HepG2 (cell line): Measurements from ENCODE around the gene ACSM2A. TPM values are rescaled to one million over a fixed set of nuclear protein-coding genes. Genes with fewer than 3 reads are reported as not detected.

Source experiments
- ATF7 ChIP-seq, 2 experiments: fragments of 450-650 bp in 1 of 2; sonication (generic) in 1 of 2; formaldehyde crosslinking in 1 of 2; IDR thresholded peaks; 2 replicates each; pipeline versions ENCODE4 v1.4.0 to v1.6.1; 2016 to 2020; ENCODE audit warnings: antibody characterized with exemption in 1 of 2, mild to moderate bottlenecking in 1 of 2, missing genetic modification reagents in 1 of 2
- EEA1 ChIP-seq: sonication (generic); formaldehyde crosslinking; IDR thresholded peaks from 2 replicates; pipeline ENCODE4 v1.5.1; 2020; ENCODE audit warnings: mild to moderate bottlenecking, missing genetic modification reagents, borderline replicate concordance
- MED1 ChIP-seq: sonication (generic); formaldehyde crosslinking; IDR thresholded peaks from 2 replicates; pipeline ENCODE4 v1.4.0; 2020; ENCODE audit warnings: missing genetic modification reagents
- MLXIP ChIP-seq: sonication (generic); formaldehyde crosslinking; IDR thresholded peaks from 2 replicates; pipeline ENCODE4 v1.9.0; 2021; ENCODE audit warnings: missing genetic modification reagents, borderline replicate concordance
- PHF5A ChIP-seq: IDR thresholded peaks from one replicate; pipeline ENCODE4 v1.6.1; 2018; ENCODE audit warnings: low read depth, missing genetic modification reagents; ENCODE audit not compliant: unreplicated experiment
- POGK ChIP-seq: sonication (generic); formaldehyde crosslinking; conservative IDR thresholded peaks from 2 replicates; pipeline ENCODE4 v1.8.0; 2022; ENCODE audit warnings: mild to moderate bottlenecking, moderate library complexity, missing genetic modification reagents
- POGZ ChIP-seq: sonication (generic); formaldehyde crosslinking; IDR thresholded peaks from 2 replicates; pipeline ENCODE4 v1.4.0; 2020; ENCODE audit warnings: mild to moderate bottlenecking, missing genetic modification reagents
- PRPF4 ChIP-seq: fragments of 200-400 bp; formaldehyde crosslinking; IDR thresholded peaks from 2 replicates; pipeline ENCODE4 v1.6.1; 2016; ENCODE audit warnings: low read length, low read depth; ENCODE audit not compliant: poor library complexity, severe bottlenecking
- SIX1 ChIP-seq: sonication (generic); formaldehyde crosslinking; IDR thresholded peaks from 2 replicates; pipeline ENCODE4 v1.4.0; 2020; ENCODE audit warnings: missing genetic modification reagents, borderline replicate concordance
- SPEN ChIP-seq: sonication (generic); formaldehyde crosslinking; IDR thresholded peaks from 2 replicates; pipeline ENCODE4 v1.5.1; 2020; ENCODE audit warnings: low read depth, mild to moderate bottlenecking, missing genetic modification reagents
- TSC22D2 ChIP-seq: sonication (generic); formaldehyde crosslinking; IDR thresholded peaks from 2 replicates; pipeline ENCODE4 v1.5.1; 2020; ENCODE audit warnings: missing genetic modification reagents, mild to moderate bottlenecking, borderline replicate concordance
- U2AF2 ChIP-seq: fragments of 200-400 bp; formaldehyde crosslinking; IDR thresholded peaks from 2 replicates; pipeline ENCODE4 v1.6.1; 2017; ENCODE audit warnings: low read depth, mild to moderate bottlenecking, low read length
- USF2 ChIP-seq, 2 experiments: sonication (generic) in 1 of 2; formaldehyde crosslinking in 1 of 2; IDR thresholded peaks; 2 replicates each; pipeline versions ENCODE4 v1.5.1 to v1.6.1; 2011 to 2020; ENCODE audit warnings: borderline replicate concordance in 1 of 2, low read depth in 1 of 2, low read length in 1 of 2, mild to moderate bottlenecking in 1 of 2, missing genetic modification reagents in 1 of 2, moderate library complexity in 1 of 2
- ZBTB43 ChIP-seq: sonication (generic); formaldehyde crosslinking; conservative IDR thresholded peaks from 2 replicates; pipeline ENCODE4 v1.4.0; 2020; ENCODE audit warnings: missing genetic modification reagents
- ZFP41 ChIP-seq: sonication (generic); formaldehyde crosslinking; IDR thresholded peaks from 2 replicates; pipeline ENCODE4 v1.4.0; 2020; ENCODE audit warnings: mild to moderate bottlenecking, missing genetic modification reagents, borderline replicate concordance
- ZNF431 ChIP-seq: sonication (generic); formaldehyde crosslinking; IDR thresholded peaks from 2 replicates; pipeline ENCODE4 v1.9.0; 2022; ENCODE audit warnings: missing genetic modification reagents, low read depth, mild to moderate bottlenecking, borderline replicate concordance
- ZNF784 ChIP-seq: sonication (generic); formaldehyde crosslinking; IDR thresholded peaks from 2 replicates; pipeline ENCODE4 v1.5.1; 2020; ENCODE audit warnings: missing genetic modification reagents, mild to moderate bottlenecking, borderline replicate concordance
- polyA plus RNA-seq, 8 experiments: library from polyadenylated mRNA; depleted of rRNA in 3 of 8; stranded (reverse) in 7 of 8; unstranded in 1 of 8; fragments of >200 nt; fragmentation: Illumina TruSeq in 4 of 8; extraction: Trizol in 4 of 8; gene quantifications; 2 replicates each; pipeline versions ENCODE4 v1.2.1 to v1.2.3, GENCODE V29; 2011 to 2016; ENCODE audit warnings: low read depth in 4 of 8, missing spikeins in 1 of 8, mixed read lengths in 1 of 8; ENCODE audit not compliant: insufficient read depth in 1 of 8
- total RNA-seq, 5 experiments: library from RNA; depleted of rRNA; stranded (reverse); fragments of >200 nt; fragmentation: Illumina TruSeq; extraction: Trizol; gene quantifications; 2 replicates each; pipeline ENCODE4 v1.2.3, GENCODE V29; 2016; ENCODE audit warnings: low read depth in 1 of 5

Gene ACSM2A
- total and polyA plus RNA-seq, 2 of the 13 experiments (the other 11 are each of a cell fraction or from before 2014, with no cell fraction given): 11.4 to 16.3 TPM

- TF ChIP-seq TSC22D2 (no peak), ATF7 (IDR thresholded peaks at IDR 0.05) (no peak), ATF7 (CRISPR knock-in tag; IDR thresholded peaks at IDR 0.05) (no peak), USF2 (IDR thresholded peaks at IDR 0.05; ENCODE audit: low read depth, low read length) (no peak), USF2 (CRISPR knock-in tag; IDR thresholded peaks at IDR 0.05; ENCODE audit: borderline replicate concordance) (peak; percentile 22; the same call in 1 of the 2 replicates), ZFP41 (no peak), POGZ (CRISPR knock-in tag) (no peak; the same call in 1 of the 2 replicates), U2AF2 (no peak), PHF5A (CRISPR knock-in tag) (no peak), MED1 (CRISPR knock-in tag) (no peak), ZNF431 (CRISPR knock-in tag) (no peak), ZNF784 (CRISPR knock-in tag) (no peak), POGK (no peak), MLXIP (CRISPR knock-in tag) (no peak), ZBTB43 (CRISPR knock-in tag) (no peak), SPEN (CRISPR knock-in tag) (no peak), EEA1 (CRISPR knock-in tag) (no peak), PRPF4 (no peak), SIX1 (CRISPR knock-in tag) (no peak)
Observed at GRCh38 chr16:20515688-20516090, 64.4 kb downstream of the ACSM2A start (continued).
